HG02798 (cell line): ENCODE results near the gene FBRS.
"Not testable (repeated sequence)": the region's sequence is repeated elsewhere in the genome, so short reads cannot be mapped to it uniquely, and the experiment has no call there.

Source experiments
- ATAC-seq: cut with Tn5 transposase; IDR thresholded peaks from one replicate; pipeline ENCODE4 v1.9.1; 2021; ENCODE audit warnings: mild to moderate bottlenecking; ENCODE audit not compliant: unreplicated experiment, poor library complexity

The FBRS gene

GRCh38 chr16:30663038-30663437 lies 4.8 kb downstream of the FBRS start:
- no peak for ATAC-seq

DNA sequence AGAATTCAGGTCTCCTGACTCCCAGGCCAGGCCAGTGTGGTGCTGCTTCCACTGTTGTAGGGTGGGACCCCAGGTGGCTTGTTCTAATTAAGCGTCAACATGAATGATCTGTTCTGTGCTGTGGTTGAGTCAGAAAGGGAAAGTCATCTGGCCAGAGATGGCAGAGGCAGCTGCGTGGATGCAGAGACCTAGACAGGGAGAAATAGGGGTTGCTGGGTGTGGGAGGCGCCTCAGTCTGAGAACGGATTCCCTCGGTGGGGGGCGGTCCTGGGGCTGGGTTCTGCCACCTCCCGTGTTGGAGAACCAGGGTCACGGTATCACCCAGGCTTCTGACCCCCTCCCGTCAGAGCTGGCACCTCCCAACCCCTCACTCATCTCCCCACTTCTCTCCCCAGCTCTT lies 5.6 kb downstream of the FBRS start:
- ATAC-seq, result no peak

GRCh38 chr16:30664616-30665109 lies 6.4 kb downstream of the FBRS start:
- ATAC-seq, result no peak

DNA sequence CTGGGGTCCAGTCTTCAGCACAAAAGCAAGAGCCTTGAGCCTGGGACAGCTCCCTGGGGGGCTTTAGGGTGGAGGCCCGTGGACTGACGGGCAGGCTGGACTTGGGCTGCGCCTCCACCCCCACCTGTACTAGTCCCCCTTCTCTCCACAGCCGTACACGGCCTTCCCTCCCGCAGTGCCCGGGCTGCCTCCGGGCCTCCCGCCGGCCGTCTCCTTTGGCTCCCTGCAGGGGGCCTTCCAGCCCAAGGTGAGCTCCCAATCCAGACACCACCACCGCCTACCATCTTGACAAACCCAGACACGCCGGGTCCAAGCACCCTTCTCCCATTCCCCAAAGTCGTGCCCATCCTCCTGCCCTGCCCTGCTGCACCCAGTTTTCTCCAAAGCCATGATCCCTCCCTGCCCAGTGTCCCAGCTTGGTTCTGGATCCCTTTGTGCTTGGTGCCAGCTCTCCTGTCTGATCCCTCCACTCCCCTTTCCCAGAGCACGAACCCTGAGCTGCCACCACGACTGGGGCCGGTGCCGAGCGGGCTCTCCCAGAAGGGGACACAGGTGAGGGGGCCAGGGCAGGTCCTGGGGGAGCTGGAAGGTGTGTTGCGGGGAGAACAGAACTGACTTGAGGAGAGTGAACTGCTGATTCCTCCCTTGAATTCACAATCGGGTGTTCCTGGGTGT lies 7.1 kb downstream of the FBRS start:
- no peak for ATAC-seq

DNA sequence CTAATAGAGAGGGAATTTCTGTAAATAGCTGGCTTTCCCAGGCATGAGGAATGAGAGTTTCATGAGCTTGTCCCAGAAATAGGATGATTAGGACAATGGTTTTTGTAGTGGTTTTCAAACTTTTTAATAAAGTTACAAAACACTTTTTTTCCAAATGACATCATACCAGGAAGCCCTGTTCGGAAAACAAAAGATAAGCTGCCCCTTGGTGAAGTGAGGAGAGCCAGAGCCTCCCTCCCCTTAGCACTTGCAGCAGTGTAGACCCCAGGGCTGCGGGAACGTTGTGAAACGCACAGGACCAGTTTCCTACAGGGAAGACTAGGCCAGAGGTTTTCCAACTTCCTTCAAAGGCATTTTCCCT lies 7.6 kb downstream of the FBRS start:
- no peak for ATAC-seq

DNA sequence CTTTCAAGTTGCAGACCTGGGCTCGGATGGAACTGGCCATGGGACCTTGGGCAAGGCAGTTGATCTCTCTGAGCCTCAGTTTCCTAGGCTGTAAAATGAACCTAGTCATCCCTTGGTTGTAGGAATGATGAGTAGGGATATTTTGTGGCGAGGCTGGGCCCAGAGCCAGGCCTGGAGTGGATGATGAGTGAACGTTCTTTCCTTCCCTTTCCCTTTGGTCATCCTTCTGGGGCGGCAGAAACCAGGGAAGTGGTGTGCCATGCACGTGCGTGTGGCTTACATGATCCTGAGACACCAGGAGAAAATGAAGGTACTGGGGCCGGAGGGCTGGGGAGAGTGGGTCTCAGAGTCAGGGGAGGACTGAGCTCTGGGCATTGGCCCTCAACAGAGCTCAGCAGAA lies 8.4 kb downstream of the FBRS start:
- no peak for ATAC-seq

DNA sequence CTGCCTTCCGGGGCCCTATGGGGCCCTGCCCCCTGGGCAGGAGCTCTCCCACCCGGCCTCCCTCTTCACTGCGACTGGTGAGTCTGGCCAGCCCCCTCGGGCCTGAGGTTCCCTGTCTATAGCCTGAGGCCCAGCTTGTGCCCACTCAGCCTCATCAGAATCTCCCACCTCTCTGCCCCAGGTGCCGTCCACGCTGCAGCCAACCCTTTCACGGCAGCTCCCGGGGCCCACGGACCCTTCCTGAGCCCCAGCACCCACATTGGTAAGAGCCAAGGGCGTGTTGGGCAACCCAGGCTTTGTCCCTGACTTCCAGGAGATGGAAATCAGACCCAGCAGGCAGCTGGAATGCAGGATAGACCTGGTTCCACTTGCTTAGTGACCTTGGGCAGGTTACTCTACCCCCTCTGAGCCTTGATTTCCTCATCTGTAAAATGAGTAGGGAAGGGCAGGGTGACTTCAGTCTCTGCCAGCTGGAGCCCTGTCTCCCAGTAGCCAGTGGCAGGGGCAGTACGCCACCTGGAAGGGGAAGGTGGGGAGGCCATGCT lies 9.2 kb downstream of the FBRS start:
- no peak for ATAC-seq

DNA sequence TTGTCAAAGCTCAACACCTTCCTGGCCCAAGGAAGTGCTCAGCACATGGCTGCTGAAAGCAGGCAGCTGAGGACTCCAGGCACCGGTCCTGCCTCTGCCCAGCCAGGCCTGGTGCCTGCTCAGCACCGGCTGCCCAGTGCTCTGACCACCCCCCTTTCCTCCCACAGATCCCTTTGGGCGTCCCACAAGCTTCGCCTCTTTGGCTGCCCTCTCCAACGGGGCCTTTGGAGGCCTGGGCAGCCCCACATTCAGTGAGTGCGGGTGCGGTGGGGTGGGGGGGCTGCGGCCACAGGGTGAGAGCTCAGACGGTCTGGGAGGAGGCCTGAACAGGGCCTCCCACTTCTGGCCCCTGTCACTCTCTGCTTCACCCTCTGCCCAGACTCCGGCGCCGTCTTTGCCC lies 10.2 kb downstream of the FBRS start:
- no peak for ATAC-seq

DNA sequence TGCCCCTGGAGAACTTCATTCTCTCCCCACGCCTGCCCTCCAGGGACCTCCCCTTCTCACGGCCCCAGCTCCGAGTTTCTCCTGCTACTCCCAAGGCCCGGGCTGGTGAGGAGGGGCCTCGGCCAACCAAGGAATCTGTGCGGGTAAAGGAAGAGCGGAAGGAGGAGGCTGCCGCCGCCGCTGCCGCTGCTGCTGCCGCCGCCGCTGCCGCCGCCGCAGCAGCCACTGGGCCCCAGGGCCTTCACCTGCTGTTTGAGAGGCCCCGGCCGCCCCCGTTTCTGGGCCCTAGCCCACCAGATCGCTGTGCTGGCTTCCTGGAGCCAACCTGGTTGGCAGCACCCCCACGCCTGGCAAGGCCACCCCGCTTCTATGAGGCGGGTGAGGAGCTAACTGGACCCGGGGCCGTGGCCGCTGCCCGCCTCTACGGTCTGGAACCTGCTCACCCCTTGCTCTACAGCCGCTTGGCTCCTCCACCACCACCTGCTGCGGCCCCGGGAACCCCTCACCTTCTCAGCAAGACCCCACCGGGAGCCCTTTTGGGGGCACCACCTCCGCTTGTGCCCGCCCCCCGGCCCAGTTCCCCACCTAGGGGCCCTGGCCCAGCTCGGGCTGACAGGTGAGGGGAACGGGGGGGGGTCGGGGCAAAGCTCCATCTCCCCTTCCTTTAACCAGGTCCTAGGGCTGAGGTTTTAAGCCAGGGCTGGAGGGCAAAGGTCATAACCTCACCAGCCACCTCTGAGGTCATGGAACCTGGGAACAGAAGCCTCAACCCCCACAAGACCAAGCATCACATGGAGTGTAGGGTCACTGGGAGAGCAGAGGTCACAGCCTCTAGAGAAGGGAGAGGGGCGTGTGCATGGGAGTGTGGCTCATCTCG lies 11.0 kb downstream of the FBRS start:
- ATAC-seq, result no peak

GRCh38 chr16:30669903-30670824 lies 11.9 kb downstream of the FBRS start:
- ATAC-seq, result no peak

DNA sequence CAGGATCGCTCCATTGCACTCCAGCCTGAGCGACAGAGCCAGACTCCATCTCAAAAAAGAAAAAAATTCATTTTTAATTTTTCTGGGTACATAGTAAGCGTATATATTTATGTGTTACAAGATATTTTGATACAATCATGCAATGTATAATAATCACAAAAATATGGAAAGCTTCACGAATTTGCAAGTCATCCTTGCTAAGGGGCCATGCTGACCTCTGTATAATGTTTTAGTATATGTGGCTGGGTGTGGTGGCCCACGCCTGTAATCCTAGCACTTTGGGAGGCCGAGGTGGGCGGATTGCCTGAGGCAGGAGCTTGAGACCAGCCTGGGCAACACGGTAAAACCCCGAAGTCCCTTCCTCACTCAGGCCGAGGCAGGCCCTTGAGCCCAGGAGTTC lies 16.9 kb downstream of the FBRS start:
- ATAC-seq, result no peak

DNA sequence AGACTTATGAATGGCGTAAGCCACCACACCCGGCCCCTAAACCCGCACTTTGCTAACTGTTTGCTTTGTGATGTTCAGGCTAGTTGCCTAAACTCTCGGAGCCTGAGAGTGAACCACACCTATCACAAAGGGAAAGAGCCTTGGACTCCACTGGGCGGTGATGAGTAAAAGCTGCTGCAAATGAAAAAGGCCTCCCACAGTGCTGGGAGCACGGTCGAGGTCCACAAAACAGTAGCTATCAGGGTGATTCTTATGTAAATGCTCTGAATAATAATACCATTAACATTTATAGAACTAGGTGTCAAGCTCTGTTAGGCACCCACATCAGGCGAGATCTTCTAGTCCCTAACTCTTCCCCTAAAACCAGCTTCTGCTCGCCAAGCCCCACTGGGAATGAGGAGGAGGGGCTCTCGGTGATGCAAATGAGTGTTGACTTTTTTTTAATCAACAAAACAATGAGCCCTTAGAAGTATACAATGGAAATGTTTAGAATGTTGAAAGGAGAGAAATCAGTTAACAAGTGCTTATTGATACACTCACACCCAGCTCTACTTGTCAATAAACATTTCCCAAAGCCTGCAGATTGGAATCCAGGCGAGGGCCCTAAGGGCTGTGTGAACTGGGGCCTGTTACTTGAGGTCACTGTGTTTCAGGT lies 19.8 kb downstream of the FBRS start:
- no peak for ATAC-seq

DNA sequence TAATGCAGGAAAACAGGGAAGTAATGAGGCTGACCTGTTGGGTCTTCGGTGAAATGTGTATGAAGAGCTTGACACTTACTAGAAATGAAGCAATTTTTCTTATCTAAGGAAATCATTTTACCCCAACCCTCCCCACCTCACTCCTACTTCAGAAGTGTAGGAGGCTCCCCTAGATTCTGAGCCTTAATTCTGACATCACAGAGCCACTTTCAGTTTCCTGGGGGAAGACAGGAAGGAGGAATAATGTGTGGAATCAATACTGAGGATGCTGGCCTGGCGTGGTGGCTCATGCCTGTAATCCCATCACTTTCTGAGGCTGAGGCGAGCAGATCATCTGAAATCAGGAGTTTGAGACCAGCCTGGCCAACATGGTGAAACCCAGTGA lies 20.3 kb downstream of the FBRS start:
- ATAC-seq, result no peak

- ATAC-seq, result no peak
Measured at GRCh38 chr16:30680326-30680725, 22.1 kb downstream of the FBRS start.

- ATAC-seq, result no peak
Measured at GRCh38 chr16:30688701-30689100, 30.5 kb downstream of the FBRS start.

DNA sequence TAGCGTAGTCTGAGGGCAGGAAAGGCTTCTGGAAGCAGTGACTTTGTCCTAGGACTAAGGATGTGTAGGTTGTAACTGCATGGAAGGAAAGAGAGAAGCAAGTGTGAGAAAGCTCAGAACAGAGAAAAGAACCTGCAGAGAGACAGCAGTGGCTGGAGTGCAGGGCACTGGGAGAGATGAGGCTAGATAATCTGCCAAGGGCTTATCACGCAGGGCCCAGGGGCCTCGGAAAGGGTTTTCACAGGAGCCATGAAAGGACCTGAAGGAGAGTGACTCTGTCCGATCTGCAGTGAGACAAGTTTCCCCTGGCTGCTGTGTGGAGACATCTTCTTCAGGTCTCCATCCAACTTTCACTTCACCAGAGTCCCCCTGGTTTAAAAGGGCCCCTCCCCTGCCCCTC lies 33.7 kb downstream of the FBRS start:
- ATAC-seq, result no peak

GRCh38 chr16:30692396-30693064 lies 34.3 kb downstream of the FBRS start:
- no peak for ATAC-seq

DNA sequence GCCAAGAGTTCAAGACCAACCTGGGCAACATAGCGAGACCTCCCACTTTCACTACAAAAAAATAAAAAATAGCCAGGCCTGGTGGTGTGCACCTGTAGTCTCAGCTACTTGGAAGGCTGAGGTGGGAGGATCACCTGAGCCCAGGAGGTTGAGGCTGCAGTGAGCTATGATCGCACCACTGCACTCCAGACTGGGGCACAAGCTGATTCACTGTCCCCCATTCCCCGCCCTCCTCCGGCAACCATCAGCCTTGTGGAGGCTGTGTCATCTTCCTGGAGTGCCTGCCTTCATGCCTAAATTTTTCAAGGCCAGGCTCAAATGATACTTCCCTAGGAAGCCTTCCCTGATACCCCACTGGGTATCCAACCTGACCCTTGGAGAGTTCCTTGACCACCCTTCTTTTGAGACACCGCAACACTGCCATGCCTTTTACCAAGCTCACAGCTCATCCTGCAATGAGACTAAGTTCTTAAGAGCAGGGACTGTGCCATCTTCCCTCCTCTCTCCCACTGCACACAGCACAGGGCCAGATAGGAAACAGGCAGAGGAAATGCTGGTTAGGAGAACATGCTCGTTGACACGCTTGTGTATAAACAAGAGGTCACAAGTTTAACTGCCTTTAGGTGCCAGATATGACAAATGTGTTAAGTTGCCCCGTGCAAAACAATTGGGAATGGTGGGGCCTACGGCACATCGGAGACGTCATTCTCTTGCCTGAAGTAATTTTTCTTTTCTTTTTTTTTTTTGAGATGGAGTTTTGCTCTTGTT lies 36.9 kb downstream of the FBRS start:
- no peak for ATAC-seq

DNA sequence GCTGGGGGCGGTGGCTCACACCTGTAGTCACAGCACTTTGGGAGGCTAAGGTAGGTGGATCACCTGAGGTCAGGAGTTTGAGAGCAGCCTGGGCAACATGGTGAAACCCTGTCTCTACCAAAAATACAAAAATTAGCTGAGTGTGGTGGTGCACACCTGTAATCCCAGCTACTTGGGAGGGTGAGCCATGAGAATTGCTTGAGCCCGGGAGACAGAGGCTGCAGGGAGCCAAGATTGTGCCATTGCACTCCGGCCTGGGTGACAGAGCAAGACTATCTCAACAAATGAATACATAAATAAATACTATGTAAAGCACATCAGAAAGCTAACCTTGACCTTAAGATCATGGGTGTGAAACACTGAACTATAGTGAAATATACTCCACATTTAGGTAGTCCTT lies 38.4 kb downstream of the FBRS start:
- ATAC-seq, result not testable (repeated sequence)
